ENCODE data around the gene C1QTNF12.

The C1QTNF12 gene

GRCh38 chr1:1281533-1282321 is 35.2 kb upstream of the C1QTNF12 start:
- no peak for DNase-seq

DNA sequence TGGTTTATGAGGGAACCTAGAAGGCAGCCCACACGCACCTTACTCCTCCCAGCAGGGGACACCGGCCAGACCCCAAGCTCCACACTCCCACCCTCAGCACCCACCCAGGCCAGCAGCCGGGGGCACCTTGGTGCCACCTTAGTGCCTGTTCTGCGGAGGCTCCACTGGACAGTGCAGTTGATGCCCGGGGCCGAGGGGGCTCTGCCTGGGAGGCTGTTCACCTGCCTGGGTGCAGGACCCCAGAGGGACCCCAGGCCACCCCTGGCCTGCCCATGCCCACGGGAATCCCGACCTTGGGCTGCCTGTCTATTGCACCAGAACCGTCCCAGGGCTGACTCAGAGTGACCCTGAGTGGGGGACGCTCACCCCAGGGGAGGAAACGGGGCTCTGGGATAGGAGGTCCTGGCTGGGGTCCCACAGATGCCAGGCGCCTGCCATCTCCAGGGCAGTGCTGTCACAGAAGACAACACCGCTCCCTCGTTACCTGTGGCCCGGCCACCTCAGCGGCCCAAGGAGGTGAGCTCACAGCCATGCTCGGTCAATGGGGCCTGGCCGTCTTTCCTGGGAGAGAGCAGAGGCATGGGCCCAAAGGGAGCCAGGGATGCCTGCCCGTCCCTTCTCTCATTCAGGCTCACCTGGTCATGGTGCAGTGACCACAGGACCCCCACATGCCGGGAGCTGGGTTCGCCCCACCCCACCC is 34.4 kb upstream of the C1QTNF12 start:
- no peak for DNase-seq

DNA sequence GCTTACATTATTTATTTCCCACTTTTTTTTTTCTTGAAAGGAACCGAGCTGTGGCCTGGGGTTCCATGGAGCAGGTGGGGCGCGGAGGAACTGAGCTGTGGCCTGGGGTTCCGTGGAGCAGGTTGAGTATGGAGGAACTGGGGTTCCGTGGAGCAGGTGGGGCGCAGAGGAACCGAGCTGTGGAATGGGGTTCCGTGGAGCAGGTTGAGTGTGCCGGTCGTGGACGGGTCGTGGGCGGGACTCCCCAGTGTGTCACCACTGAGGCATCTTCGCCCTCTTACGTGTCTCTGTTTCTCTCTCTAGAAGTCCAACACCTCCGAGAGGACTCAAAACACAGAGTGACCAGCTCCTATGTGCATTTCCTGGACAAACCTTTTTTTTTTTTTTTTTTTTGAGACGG is 32.5 kb upstream of the C1QTNF12 start:
- no peak for DNase-seq

DNA sequence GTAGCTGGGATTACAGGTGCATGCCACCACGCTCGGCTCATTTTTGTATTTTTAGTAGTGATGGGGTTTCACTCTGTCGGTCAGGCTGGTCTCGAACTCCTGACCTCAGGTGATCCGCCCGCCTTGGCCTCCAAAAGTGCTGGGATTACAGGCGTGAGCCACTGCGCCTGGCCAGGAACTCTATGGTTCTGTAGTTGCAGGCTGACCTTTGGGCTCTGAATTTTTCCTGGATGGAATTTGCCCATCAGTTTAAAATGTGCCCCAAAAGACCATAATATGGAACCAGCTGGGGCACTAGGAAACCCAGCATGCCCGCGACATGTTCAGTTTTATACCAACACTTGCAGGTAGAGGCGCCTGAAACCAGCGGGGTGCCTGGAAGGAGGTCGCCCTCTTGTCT is 32.1 kb upstream of the C1QTNF12 start:
- DNase-seq: no peak

DNA sequence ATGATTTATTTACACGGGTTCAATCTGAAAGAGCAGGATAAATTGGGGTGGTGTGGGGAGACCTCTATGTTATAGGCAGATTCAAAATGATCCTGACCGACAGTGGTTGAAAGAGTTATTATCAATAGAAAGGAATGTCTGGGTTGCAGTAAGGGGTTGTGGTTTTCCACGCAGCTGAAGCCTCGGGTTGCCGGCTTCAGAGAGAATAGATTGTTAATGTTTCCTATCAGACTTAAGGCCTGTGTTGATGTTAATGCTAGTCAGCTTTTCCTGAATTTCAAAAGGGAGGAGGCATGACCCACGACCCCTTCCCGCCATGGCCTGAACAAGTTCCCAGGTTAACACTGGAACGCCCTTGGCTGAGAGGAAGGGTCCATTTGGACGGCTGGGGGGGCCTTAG is 29.3 kb upstream of the C1QTNF12 start:
- no peak for DNase-seq

- no peak for DNase-seq
Measured at GRCh38 chr1:1274931-1275431, 28.5 kb upstream of the C1QTNF12 start.

DNA sequence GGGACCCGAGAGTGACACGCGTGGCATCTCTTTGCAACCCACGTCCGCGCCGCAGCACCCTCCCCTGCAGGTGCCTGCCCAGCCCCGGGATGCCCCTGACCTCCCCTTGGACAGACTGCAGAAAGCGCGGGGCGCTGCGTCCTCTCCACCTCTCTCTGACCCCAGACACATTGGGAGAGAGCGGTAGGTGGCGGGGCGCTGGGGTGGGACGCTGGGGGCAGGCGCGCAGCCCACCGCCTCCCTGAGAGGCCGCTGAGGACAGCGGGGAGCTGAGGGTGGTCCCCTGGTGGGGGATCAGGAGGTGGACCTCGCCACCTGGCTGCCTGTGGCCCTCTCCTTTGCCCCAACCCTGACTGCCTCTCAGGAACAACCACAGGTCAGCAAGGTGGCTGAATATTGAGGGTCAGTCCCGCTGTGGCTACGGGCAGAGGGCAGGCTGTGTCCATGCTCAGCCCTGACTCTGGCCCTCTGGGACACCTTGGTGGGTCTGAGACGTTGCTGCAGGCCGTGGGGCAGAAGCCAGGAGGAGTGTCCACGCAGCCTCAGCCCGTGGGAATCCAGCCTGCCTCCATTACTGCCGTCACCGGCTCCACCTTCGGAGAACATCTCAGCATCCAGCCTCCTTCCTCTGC is 27.9 kb upstream of the C1QTNF12 start:
- no peak for DNase-seq

DNA sequence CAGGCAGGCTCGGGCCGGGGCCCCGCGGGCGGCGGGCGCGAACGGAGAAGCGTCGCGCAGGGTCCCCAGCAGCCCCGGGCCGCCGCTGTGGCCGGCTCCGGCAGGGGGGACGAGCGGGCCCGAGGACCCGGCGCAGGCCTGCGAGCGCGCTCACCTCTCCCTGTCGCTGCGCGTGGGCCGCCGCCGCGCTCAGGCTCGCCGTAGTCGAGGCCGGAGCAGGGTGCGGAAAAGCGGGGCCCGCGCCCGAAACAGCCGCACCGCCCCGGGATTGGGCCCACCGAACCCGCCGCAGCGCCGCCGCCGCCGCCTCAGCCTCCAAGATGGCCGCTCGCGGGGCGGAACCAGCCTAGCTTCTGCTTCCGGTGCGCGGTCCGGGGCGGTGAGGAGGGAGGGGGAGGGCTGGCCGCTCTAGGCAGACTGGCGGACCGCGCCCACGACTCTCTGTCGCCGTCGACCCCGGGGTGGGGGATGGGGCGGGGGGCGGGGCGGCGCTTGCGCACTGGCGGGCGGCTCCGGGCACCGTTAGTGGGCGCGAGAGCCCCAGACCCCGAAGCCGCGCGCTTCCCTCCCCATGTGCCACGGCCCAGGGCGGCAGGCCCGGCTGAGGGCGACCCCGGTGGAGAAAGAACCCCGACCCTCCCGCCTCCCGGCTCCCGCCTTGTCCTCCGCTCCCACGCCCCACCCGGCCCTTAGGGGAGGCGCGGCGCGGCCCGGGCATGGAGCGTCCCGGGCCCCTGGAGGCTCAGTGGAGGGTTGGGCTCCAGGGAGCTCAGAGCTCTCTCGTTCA is 27.2 kb upstream of the C1QTNF12 start, which contains the start of gene UBE2J2:
Gene UBE2J2, minus strand, starts transcription at position 343 of the 787 bp plus-strand sequence. CDS start 5,862 bp downstream, outside the sequence.
- peak; percentile 91 for DNase-seq

DNA sequence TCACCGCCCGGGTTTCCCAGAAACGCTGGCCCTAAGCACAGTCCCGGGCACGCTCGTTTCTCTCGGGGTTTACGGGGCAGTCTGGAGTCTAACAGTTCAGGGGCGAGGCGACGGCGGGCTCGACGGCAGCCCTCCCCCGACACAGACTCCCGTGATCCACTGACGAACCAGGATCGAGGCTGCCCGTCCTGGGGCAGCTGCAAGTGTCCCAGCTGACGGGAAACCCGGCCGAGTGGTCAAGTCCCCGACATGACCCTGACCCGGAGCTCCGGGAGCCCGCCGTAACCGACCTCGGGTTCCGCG is 26.6 kb upstream of the C1QTNF12 start:
- no peak for DNase-seq

DNA sequence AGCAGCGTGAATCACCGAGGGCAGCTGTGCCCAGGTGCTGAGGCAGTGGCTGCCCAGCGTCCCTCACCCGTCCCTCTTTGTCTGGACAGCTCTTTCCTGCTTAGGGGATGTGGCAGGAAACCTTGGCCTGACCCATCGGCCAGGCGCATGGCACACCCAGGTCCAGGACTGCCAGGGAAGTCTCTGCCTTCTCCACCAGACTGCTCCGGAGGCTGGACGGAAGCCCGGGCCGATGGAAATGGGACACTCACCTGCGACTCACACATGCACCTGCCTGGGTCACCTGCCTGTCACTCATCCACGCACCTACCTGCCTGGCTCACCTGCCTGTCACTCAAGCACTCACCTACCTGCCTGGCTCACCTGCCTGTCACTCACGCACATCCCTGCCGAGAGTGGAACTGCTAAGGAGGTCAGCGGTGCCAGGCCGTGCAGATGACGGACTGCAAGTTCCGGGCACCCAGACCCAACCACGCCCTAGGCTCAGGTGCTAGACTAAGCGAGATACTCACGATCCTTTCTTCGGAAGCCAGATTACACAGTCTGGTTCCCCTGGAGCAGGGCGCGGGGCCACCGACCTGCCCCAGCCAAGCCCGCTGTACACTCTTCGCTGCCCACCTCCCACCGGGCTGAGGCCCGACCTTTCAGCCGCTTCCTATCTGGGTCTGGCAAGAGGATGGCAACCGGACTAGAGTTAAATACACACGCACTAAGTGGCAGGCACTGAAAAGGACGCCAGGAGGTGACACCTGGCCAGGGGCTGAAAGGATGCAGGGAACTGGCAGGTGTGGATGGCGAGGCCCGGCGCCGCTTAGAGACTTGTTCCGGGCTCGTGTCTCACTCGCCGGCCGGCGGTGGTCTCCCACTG is 26.1 kb upstream of the C1QTNF12 start:
- DNase-seq: no peak

DNA sequence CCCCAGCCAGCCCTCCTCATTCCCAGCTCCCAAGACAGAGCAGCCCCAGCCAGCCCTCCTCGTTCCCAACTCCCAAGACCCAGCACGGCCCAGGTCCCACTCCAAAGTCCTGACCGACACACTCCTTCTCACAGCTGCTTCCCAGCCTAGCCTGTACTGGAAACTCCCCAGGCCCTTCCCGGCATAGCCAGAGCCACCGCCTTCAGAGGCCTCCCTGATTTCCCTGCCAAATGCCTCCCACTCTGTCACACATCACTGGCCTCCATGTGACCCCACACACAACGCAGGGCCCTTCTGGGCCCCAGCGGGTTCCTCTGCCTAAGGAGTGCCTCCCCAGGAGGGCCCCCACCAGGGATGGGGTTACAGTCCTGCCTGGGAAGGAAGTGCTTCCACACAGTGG is 24.3 kb upstream of the C1QTNF12 start:
- DNase-seq: no peak

DNA sequence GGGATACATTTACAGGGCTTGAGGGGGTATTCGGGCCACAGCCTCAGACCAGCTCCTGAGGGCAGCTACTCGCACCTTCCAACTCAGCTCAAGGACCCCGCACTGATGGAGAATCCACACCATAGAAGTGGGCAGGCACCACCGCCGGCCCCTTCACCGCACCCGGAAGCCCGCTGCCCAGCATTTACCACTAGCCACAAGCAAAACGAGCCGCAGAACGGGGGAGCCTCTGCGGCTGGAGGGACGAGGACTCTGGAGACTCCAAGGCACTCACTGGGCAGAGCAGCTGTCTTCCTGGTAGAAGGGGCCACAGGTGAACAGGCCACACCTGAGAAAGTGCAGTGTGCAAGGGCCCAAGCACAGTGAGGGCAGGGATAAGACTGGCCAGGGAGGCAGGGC is 21.8 kb upstream of the C1QTNF12 start:
- no peak for DNase-seq

GRCh38 chr1:1267488-1268283 is 21.2 kb upstream of the C1QTNF12 start:
- no peak for DNase-seq

DNA sequence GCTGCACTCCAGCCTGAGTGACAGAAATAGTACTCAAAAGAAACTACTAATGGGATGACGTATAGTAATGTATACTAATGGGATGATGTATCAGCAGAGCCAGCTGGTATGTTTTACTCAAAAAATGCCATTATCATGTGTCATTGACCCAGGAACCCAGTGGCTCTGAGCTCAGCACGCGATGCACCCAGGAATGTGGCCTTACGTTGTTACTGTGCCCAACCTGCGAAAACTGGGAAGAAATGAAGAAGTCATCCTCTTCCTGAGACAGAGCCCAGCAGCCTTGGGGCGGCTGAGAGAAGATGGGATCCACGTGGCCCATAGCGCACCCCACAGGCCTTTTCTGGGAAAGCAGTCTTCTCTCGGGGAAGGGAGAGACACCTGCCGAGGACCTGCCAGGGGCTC is 18.3 kb upstream of the C1QTNF12 start:
- no peak for DNase-seq

DNA sequence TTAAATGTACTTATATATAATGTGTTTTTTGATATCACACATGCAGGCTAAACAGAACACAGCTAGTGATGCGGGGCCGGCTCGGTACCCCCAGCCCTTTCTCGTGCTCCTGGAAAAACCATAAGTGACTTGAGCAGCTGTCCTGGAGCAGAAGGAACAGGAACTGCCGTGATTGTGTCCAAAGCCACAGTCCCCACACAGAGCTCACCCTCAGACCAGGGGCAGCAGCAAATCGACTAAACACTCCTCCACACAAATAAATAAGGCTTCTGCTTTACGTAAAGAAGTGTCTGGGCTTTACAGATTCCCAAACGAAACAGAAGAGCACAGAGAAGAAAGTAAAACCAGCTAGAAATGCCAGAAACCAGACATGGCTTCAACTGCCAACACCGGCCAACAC is 17.5 kb upstream of the C1QTNF12 start:
- no peak for DNase-seq

DNA sequence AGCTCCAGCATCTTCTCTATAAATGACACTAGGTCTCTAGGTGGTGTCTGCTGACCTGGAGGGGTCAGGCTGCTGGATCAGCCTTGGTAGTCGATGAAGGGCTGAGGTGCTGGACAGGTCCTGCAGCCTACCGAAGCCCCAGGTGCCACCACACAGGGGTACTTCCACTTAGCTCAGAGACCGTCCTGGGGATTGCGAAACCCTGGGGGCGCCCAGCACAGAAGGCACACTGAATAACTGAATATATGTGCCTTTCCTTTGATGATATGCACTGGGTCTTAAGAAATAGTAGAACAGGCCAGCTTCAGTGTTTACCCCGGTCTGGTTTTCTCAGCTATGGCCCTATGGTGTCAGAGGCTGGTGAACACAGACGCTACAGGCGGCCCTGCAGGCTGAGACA is 16.2 kb upstream of the C1QTNF12 start:
- no peak for DNase-seq

DNA sequence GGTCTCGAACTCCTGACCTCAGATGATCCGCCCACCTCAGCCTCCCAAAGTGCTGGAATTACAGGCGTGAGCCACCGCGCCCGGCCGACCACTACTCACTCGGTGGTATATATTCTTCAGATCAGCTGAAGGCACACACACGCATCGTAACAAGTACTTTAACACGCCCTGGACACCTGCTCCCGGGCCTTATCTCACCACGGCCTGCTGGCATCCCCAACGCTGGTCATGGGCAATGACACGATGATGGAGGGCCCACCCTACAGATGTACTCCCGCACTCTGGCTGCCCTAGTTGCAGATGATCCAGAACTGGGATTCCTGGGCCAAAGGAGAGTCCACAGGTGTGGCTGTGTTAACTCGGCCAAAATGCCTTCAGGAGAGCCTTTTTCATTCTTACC is 15.5 kb upstream of the C1QTNF12 start:
- DNase-seq: no peak

DNA sequence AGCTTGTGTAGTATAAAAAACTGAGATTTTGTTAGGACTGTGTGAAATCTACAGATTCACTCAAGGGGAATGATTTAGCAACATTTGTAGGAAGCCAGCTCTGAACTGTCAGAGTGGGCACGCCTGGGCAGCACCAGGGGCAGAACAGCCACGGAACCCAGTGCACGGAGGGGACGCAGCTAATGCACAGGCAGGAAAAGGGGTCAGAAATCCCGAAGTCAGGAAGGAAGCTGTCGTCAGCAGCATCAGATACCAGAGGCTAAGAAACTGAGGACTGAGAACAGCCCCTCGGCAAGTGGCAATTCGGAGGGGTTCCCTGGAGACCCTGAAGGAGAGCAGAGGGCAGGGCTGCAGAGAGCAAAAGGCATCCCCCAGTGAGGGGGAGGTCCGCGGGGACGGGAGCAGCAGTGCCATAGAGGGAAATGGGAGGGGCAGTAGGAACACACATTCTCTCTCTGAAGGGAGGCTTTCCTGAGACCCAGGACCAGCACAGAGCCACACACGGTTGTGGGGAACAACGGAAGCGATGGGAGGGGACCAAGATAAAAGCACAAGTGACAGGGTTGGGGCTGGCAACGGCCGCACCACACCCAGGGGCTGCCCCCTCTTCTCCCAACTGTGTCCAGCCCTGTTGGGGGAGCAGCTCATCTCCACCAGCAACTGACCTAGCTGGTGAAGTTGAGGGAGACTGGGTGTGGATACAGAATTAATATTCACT is 14.5 kb upstream of the C1QTNF12 start:
- no peak for DNase-seq

- no peak for DNase-seq
Measured at GRCh38 chr1:1259951-1260600, 13.6 kb upstream of the C1QTNF12 start.

DNA sequence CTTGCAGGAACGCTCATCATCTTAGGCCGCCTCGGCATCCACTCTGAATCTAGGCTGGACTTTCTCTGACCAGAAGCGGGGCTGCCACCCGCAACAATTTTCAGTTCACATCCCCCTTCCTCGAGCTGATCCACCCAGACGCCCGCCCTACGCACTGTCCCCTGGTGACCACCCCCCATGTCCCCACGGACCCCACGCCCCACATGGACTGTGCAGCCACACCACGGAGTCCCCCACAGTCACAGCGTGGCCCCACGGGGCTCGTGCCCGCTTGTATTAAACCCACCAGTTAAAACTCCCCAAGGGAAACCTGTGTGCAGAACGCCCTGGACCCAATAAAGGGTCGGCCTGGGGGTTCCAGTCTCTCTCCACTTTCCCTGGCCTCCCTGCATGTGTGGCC is 13.0 kb upstream of the C1QTNF12 start:
- no peak for DNase-seq
